ENCODE data around the gene TBCK.

- TF ChIP-seq POLR2A (IDR thresholded peaks at IDR 0.05), result no peak
- TF ChIP-seq CTCF (IDR thresholded peaks at IDR 0.05), result no peak
- no peak for TF ChIP-seq EP300 (IDR thresholded peaks at IDR 0.05)
Measured at GRCh38 chr4:106284227-106284626, 31.8 kb downstream of the TBCK start.
